Measurements from ENCODE around the gene HTR6. TPM values are rescaled to one million over a fixed set of nuclear protein-coding genes. Genes with fewer than 3 reads are reported as not detected.

HTR6 gene
- total RNA-seq, 6 experiments from 2014 or later, result not detected

DNA sequence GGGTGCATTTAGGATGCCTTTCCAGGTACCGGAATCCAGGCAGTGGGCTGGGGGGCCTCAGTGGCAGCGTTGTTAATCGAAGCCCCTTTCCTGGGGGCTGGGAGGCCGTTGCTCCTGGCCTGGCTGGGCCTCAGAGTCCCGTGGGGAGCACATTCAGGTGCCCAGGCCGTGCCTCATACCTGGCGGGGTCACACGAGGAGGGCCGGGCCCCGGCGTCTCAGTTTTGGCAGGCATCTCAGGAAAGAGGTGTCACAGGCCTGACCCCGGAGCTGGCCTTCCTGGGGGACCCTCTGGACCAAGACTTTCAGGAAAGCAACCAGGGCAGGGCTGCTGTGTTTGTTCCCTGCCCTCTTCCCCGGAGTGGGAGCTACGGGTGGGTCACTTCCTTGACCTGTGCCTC lies 16.4 kb upstream of the HTR6 start:
- ATAC-seq (no peak), DNase-seq (no peak)
- Histone ChIP-seq H3K4me3 (no peak overlapping the region), H3K27me3 (no peaks in the 10 kb centered on the region), H3K27ac (no peak overlapping the region), H3K36me3 (no peaks in the 10 kb centered on the region), H3K4me1 (peaks cover 0 to 7% (median 0%) of the 10 kb centered on the region in 4 donors), H3K9me3 (no peaks in the 10 kb centered on the region)
- TF ChIP-seq, protein P1, sequence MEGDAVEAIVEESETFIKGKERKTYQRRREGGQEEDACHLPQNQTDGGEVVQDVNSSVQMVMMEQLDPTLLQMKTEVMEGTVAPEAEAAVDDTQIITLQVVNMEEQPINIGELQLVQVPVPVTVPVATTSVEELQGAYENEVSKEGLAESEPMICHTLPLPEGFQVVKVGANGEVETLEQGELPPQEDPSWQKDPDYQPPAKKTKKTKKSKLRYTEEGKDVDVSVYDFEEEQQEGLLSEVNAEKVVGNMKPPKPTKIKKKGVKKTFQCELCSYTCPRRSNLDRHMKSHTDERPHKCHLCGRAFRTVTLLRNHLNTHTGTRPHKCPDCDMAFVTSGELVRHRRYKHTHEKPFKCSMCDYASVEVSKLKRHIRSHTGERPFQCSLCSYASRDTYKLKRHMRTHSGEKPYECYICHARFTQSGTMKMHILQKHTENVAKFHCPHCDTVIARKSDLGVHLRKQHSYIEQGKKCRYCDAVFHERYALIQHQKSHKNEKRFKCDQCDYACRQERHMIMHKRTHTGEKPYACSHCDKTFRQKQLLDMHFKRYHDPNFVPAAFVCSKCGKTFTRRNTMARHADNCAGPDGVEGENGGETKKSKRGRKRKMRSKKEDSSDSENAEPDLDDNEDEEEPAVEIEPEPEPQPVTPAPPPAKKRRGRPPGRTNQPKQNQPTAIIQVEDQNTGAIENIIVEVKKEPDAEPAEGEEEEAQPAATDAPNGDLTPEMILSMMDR (IDR thresholded peaks at IDR 0.05), result no peak
- TF ChIP-seq POLR2A (IDR thresholded peaks at IDR 0.05), result no peak
- intact Hi-C loops (cut with DNase I), result loop anchor here in 1 of 2 donors (10.0 kb wide), 1 partner anchor 163 kb away; the partner anchor contains the start of gene CAPZB
- 30% methylated on average over 2 of the region's 14 CpGs for WGBS (ENCODE audit: insufficient coverage, low coverage, low lambda C conversion rate, missing lambda C conversion rate)

DNA sequence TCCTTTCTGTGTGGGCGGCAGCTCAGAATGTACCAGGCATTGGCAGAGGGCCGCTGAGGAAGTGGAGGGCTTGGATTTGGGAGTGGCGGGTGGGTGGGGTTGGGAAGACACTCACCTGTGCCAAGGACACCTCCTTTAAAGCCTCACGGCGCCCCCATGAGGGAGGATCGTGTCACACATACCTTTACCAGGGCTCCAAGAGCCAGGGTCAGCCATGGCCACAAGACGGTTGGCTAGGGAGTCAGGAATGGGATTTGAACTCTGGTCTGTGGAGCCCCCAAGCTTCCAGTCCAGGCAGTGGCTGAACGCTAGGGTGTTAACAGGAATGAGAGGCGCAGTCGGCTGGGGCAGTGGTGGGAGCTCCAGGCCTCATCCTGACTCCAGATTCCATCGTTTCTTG lies 16.0 kb upstream of the HTR6 start:
- no peak for TF ChIP-seq POLR2A (IDR thresholded peaks at IDR 0.05)
- TF ChIP-seq, protein P1 (IDR thresholded peaks at IDR 0.05), result peak in 1 of 4 donors; percentile 6
- no peak for ATAC-seq
- Histone ChIP-seq H3K36me3 (no peaks in the 10 kb centered on the region), H3K9me3 (no peaks in the 10 kb centered on the region), H3K27me3 (no peaks in the 10 kb centered on the region), H3K27ac (no peak overlapping the region), H3K4me1 (peaks cover 0 to 9% (median 0%) of the 10 kb centered on the region in 4 donors), H3K4me3 (no peak overlapping the region)
- 20% methylated on average over 1 of the region's 11 CpGs for WGBS (ENCODE audit: insufficient coverage, low coverage, low lambda C conversion rate, missing lambda C conversion rate)
- DNase-seq, result no peak
- intact Hi-C loops (cut with DNase I), result loop anchor here in 1 of 2 donors (10.0 kb wide), 1 partner anchor 164 kb away; the partner anchor contains the start of gene CAPZB

DNA sequence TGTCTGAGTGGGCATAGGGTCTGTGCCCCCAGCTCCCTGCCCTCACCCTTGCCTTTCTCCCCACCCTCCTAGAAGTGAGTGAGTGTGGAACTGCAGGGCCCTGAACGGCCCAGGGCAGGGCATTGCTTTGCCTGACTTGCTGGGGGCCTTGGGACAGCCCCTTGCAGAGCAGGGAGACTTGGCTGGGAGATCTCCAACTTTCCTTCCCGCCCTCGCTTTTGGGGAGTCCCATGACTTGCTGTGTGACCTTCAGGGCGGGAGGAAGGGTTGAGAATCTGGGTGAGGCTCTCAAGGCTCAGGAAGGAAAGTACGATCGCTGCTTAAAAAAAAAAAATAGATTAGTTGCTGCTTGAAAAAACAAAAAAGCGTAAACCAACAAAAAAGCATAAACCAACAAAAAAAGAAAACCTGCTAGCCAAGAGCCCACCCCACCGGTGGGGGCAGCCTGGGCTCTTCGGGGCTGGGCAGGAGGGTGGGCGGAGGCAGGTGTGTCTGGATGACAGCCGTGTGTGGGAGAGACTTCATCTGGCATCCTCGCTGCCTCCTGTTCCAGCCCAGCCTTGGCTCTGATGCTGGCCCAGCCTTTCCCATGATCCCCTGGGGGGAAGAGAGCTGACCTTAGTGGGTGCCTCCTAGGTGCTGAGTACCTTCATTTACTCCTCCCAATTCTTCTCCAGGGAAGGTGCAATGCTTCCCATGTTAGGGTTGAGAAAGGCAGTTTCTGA lies 14.1 kb upstream of the HTR6 start:
- DNase-seq, result no peak
- intact Hi-C loops (cut with DNase I), result loop anchor here (5.0 to 10.0 kb wide), 3 partner anchors 263 to 306 kb away; no protein-coding TSS in a partner anchor

DNA sequence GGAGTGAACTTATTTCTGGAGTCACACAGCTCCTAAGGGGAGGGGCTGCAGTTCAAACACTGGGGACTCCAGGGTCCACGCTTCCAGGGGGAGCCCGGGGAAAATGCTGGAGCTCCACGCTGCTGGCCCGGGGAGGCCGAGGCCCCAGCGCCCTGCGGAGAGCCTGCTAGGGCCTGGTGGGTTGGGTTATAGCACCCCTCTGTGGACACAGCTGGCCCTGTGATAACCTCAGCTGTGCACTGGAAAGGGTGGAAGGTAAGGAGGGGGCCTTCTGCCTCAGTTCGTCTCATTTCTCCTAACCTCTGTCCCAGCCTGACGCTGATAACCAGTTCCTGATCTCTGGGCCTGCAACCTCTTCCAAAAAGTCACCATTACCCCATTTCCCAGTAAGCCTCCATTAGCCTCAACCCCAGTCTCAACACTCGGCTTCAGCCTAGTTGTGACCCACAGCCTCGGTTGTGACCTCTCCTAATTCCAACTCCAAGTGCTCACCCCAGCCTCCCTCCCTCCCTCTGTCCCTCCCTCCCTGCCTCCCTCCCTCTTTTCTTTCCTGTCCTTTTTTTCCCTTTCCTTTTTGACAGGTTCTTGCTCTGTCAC lies 13.4 kb upstream of the HTR6 start:
- ATAC-seq (peak; percentile 85 to 89 (median 86)), DNase-seq (peak in 1 of 3 donors; percentile 60)
- 23% methylated on average over 11 of the region's 11 CpGs for WGBS (ENCODE audit: insufficient coverage, low coverage, low lambda C conversion rate, missing lambda C conversion rate)
- H3K4me3 ChIP-seq, result no peak overlapping the region
- no peaks in the 10 kb centered on the region for H3K9me3 ChIP-seq
- peak overlapping the region in 1 of 3 donors; percentile 54 for H3K27ac ChIP-seq
- peaks cover 0 to 3% (median 0%) of the 10 kb centered on the region in 4 donors for H3K4me1 ChIP-seq
- intact Hi-C loops (cut with DNase I), result loop anchor here (5.0 to 10.0 kb wide), 3 partner anchors 264 to 306 kb away; no protein-coding TSS in a partner anchor
- no peaks in the 10 kb centered on the region for H3K27me3 ChIP-seq
- no peaks in the 10 kb centered on the region for H3K36me3 ChIP-seq
- TF ChIP-seq, protein P1 (IDR thresholded peaks at IDR 0.05), result peak; percentile 62 to 76 (median 68)
- no peak for TF ChIP-seq POLR2A (IDR thresholded peaks at IDR 0.05)

More for the DNA sequence above, 14.1 kb upstream of the HTR6 start:
- Histone ChIP-seq H3K4me1 (peaks cover 0 to 3% (median 0%) of the 10 kb centered on the region in 4 donors), H3K9me3 (no peaks in the 10 kb centered on the region), H3K36me3 (no peaks in the 10 kb centered on the region), H3K27me3 (no peaks in the 10 kb centered on the region), H3K4me3 (no peak overlapping the region), H3K27ac (peak overlapping the region in 1 of 3 donors; percentile 54)
- 32% methylated on average over 9 of the region's 12 CpGs for WGBS (ENCODE audit: insufficient coverage, low coverage, low lambda C conversion rate, missing lambda C conversion rate)
- TF ChIP-seq POLR2A (IDR thresholded peaks at IDR 0.05), result no peak
- TF ChIP-seq, protein P1 (IDR thresholded peaks at IDR 0.05), result no peak
- no peak for ATAC-seq
